Central memory CD8-positive, alpha-beta T cell (primary cell): ENCODE data around the gene DNAI1.
"Not testable (repeated sequence)": the region's sequence is repeated elsewhere in the genome, so short reads cannot be mapped to it uniquely, and the experiment has no call there.

Experiments
- ATAC-seq: fragments of 150-1000 bp; cut with Tn5 transposase; replicated peaks from 2 replicates; pipeline ENCODE4 v1.10.0; 2022; ENCODE audit warnings: mild to moderate bottlenecking, moderate FRiP score, moderate number of reproducible peaks; ENCODE audit not compliant: poor library complexity, severe bottlenecking; ENCODE audit errors: extremely low read depth
- DNase-seq, 2 donors: peaks; one replicate each; pipeline ENCODE4 v3.0.0; 2021; ENCODE audit warnings: low spot score in 2 of 2
- H3K27ac Mint-ChIP-seq: one replicate; pipeline ENCODE4 v1.8.0; 2022; ENCODE audit warnings: low read depth, mild to moderate bottlenecking, moderate library complexity, mixed read lengths
- H3K27me3 Mint-ChIP-seq: one replicate; pipeline ENCODE4 v1.8.0; 2022; ENCODE audit warnings: mixed read lengths
- H3K36me3 Mint-ChIP-seq: one replicate; pipeline ENCODE4 v1.8.0; 2022; ENCODE audit warnings: mild to moderate bottlenecking, moderate library complexity, mixed read lengths; ENCODE audit not compliant: insufficient read depth
- H3K4me1 Mint-ChIP-seq: one replicate; pipeline ENCODE4 v1.8.0; 2022; ENCODE audit warnings: mixed read lengths
- H3K4me3 Mint-ChIP-seq: one replicate; pipeline ENCODE4 v1.8.0; 2022; ENCODE audit warnings: mild to moderate bottlenecking, moderate library complexity, mixed read lengths
- H3K9me3 Mint-ChIP-seq: one replicate; pipeline ENCODE4 v1.8.0; 2022; ENCODE audit warnings: mixed read lengths

DNAI1 gene

GRCh38 chr9:34479431-34479866 lies 20.8 kb downstream of the DNAI1 start:
- H3K9me3 Mint-ChIP-seq: no peaks in the 10 kb centered on the region
- DNase-seq (no peak), ATAC-seq (no peak)
- no peak overlapping the region for H3K27ac Mint-ChIP-seq
- no peak overlapping the region for H3K4me3 Mint-ChIP-seq
- no peaks in the 10 kb centered on the region for H3K36me3 Mint-ChIP-seq
- peaks cover 33% of the 10 kb centered on the region for H3K27me3 Mint-ChIP-seq
- no peaks in the 10 kb centered on the region for H3K4me1 Mint-ChIP-seq

- DNase-seq, H3K9me3 Mint-ChIP-seq, H3K4me1 Mint-ChIP-seq, H3K4me3 Mint-ChIP-seq, ATAC-seq, H3K27ac Mint-ChIP-seq, H3K36me3 Mint-ChIP-seq: not testable (repeated sequence)
- H3K27me3 Mint-ChIP-seq: peaks cover 26% of the 10 kb centered on the region
These were observed 23.0 kb downstream of the DNAI1 start for GRCh38 chr9:34481620-34482019.

DNA sequence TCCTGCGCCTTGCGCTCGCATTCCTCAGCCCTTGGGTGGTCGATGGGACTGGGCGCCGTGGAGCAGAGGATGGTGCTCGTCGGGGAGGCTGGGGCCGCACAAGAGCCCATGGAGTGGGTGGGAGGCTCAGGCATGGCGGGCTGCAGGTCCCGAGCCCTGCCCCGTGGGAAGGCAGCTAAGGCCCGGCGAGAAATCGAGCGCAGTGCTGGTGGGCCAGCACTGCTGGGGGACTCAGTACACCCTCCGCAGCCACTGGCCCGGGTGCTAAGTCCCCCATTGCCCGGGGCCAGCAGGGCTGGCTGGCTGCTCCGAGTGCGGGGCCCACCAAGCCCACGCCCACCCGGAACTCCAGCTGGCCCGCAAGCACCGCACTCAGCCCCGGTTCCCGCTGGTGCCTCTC lies 24.1 kb downstream of the DNAI1 start:
- H3K4me3 Mint-ChIP-seq, H3K27ac Mint-ChIP-seq, ATAC-seq, H3K9me3 Mint-ChIP-seq, H3K36me3 Mint-ChIP-seq, H3K4me1 Mint-ChIP-seq, DNase-seq: not testable (repeated sequence)
- H3K27me3 Mint-ChIP-seq: peaks cover 24% of the 10 kb centered on the region

DNA sequence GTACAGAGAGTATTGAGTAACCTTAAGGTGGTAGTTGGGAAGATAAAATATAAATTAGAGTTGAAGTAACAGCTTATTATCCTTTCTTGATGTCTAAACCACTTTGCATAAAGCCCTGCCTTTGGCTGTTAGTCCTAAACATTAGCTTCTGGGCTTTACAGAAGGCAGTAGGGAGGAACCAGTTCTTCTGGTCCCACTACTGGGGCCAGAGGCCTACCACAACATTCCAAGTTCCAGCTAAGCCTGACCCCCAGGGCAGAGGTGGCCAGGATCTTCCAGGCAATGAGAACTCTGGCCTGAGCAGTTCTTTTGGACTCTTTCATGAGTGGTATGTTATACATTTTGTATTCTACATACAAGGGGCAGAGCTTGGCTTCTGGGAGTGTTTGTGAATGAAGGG lies 26.1 kb downstream of the DNAI1 start:
- Mint-ChIP-seq H3K4me3 (no peak overlapping the region), H3K27ac (no peak overlapping the region), H3K9me3 (no peaks in the 10 kb centered on the region), H3K27me3 (peaks cover 29% of the 10 kb centered on the region), H3K36me3 (no peaks in the 10 kb centered on the region), H3K4me1 (no peaks in the 10 kb centered on the region)
- DNase-seq (no peak), ATAC-seq (no peak)

DNA sequence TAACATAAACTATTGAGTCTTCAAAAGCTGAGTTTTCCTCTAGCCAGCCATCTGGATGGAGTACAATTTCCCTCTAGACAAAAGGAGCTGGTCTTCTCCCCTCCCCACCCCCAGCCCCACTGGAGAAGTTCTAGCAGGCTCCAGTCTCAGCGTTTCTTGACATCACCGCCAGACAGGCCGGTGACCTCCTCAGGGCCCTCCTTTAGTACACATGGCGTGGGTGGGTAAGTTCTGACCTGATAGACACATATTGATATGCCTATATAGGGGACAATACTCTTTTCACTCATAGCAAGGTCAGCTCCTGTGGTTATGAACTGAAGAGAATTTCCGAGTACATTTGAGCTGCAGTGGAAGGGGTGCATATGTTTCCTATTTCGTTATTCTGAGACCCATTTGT lies 27.2 kb downstream of the DNAI1 start:
- no peaks in the 10 kb centered on the region for H3K9me3 Mint-ChIP-seq
- no peak for ATAC-seq
- no peaks in the 10 kb centered on the region for H3K36me3 Mint-ChIP-seq
- H3K4me1 Mint-ChIP-seq: no peaks in the 10 kb centered on the region
- no peak for DNase-seq
- H3K27ac Mint-ChIP-seq: no peak overlapping the region
- H3K4me3 Mint-ChIP-seq: no peak overlapping the region
- H3K27me3 Mint-ChIP-seq: peaks cover 40% of the 10 kb centered on the region

- ATAC-seq: no peak
- Mint-ChIP-seq H3K4me1 (no peaks in the 10 kb centered on the region), H3K4me3 (no peak overlapping the region), H3K27me3 (peaks cover 48% of the 10 kb centered on the region), H3K9me3 (no peaks in the 10 kb centered on the region), H3K27ac (no peak overlapping the region), H3K36me3 (no peaks in the 10 kb centered on the region)
- no peak for DNase-seq
These were observed 28.0 kb downstream of the DNAI1 start for GRCh38 chr9:34486572-34486971.

DNA sequence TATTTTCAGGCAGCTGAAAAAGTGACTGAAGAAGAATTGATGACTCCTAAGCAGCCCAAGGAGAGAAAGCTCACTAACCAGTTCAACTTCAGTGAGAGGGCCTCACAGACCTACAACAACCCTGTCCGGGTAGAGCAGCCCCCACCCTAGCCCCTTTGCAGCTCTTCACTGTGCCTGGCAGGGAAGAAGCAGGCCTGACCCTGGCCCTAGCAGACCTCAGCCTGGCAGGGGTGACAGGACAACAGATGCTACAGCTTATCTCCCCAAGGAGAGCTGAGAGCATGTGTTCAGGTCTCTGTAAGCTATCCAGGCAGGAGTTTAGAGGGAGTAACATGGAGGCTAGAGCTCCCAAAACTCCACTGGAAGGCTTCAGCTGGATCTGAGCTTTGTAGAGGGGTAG lies 31.8 kb downstream of the DNAI1 start:
- no peak overlapping the region for H3K4me3 Mint-ChIP-seq
- no peaks in the 10 kb centered on the region for H3K36me3 Mint-ChIP-seq
- H3K9me3 Mint-ChIP-seq: no peaks in the 10 kb centered on the region
- H3K27ac Mint-ChIP-seq: no peak overlapping the region
- DNase-seq: no peak
- no peaks in the 10 kb centered on the region for H3K4me1 Mint-ChIP-seq
- H3K27me3 Mint-ChIP-seq: peaks cover 71% of the 10 kb centered on the region
- no peak for ATAC-seq

- H3K4me1 Mint-ChIP-seq: no peaks in the 10 kb centered on the region
- no peak overlapping the region for H3K4me3 Mint-ChIP-seq
- ATAC-seq (no peak), DNase-seq (no peak)
- H3K27me3 Mint-ChIP-seq: peaks cover 71% of the 10 kb centered on the region
- H3K27ac Mint-ChIP-seq: no peak overlapping the region
- no peaks in the 10 kb centered on the region for H3K9me3 Mint-ChIP-seq
- H3K36me3 Mint-ChIP-seq: no peaks in the 10 kb centered on the region
These were observed 32.2 kb downstream of the DNAI1 start for GRCh38 chr9:34490760-34491159.

GRCh38 chr9:34491596-34491995 lies 33.0 kb downstream of the DNAI1 start:
- Mint-ChIP-seq H3K9me3 (no peaks in the 10 kb centered on the region), H3K4me1 (no peaks in the 10 kb centered on the region), H3K27ac (no peak overlapping the region), H3K27me3 (peaks cover 71% of the 10 kb centered on the region), H3K36me3 (no peaks in the 10 kb centered on the region), H3K4me3 (no peak overlapping the region)
- ATAC-seq (no peak), DNase-seq (no peak)

DNA sequence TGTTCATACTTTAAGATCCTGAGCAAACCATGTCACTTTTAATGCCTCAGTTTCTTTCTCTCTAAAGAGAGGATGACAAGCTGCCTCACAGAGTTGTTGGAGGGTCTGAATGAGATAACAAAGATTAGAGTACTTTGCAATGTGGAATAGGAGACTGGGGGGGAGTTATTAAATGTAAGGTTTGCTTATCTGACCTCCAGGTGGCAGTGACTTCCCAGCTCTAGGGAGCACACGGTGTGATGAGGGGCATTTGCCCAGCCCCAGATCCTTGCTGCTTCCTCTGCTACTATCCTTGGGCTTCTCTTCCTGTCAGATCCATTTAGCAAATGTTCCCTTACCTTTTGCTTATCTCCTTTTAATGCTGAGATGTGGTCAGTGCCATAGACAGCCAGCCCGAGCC lies 33.4 kb downstream of the DNAI1 start:
- Mint-ChIP-seq H3K4me3 (no peak overlapping the region), H3K27ac (no peak overlapping the region), H3K36me3 (no peaks in the 10 kb centered on the region), H3K4me1 (no peaks in the 10 kb centered on the region), H3K27me3 (peaks cover 69% of the 10 kb centered on the region), H3K9me3 (no peaks in the 10 kb centered on the region)
- ATAC-seq (no peak), DNase-seq (no peak)

GRCh38 chr9:34493972-34494535 lies 35.4 kb downstream of the DNAI1 start:
- Mint-ChIP-seq H3K4me3 (no peak overlapping the region), H3K27ac (no peak overlapping the region), H3K36me3 (no peaks in the 10 kb centered on the region), H3K4me1 (no peaks in the 10 kb centered on the region), H3K9me3 (no peaks in the 10 kb centered on the region), H3K27me3 (peaks cover 50% of the 10 kb centered on the region)
- ATAC-seq: no peak
- no peak for DNase-seq

GRCh38 chr9:34496149-34496712 lies 37.6 kb downstream of the DNAI1 start:
- Mint-ChIP-seq H3K27me3 (peaks cover 35% of the 10 kb centered on the region), H3K9me3 (no peaks in the 10 kb centered on the region), H3K4me1 (no peaks in the 10 kb centered on the region), H3K4me3 (no peak overlapping the region), H3K27ac (no peak overlapping the region), H3K36me3 (peaks cover 1% of the 10 kb centered on the region)
- DNase-seq (no peak), ATAC-seq (no peak)

DNA sequence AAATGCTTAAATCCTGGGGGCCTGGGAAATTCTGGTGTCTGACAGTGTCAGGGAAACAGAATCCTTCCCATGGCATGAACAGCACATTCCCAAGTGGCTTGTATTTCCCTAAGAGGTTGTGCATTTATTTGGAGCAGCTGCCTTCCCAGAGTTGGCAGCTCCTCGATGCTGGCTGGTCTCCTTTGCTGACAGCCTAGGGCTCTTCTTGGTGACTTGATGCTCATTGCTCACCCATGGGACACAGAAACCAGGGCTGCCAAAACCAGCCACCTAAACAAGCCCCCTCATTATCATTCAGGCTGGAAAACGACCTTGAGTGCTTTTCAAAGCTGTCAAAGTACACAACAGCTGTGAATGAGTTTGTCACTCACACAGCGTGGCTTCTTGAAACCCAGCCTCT lies 39.9 kb downstream of the DNAI1 start:
- peaks cover 15% of the 10 kb centered on the region for H3K27me3 Mint-ChIP-seq
- no peak overlapping the region for H3K4me3 Mint-ChIP-seq
- H3K9me3 Mint-ChIP-seq: no peaks in the 10 kb centered on the region
- ATAC-seq (no peak), DNase-seq (no peak)
- H3K4me1 Mint-ChIP-seq: no peaks in the 10 kb centered on the region
- H3K36me3 Mint-ChIP-seq: peaks cover 1% of the 10 kb centered on the region
- H3K27ac Mint-ChIP-seq: no peak overlapping the region
